NOMO-1 treated with DMSO at 0.1 percent for 48 hours (cell line): ENCODE measurements around the gene INF2.
"Not testable (repeated sequence)": the region's sequence is repeated elsewhere in the genome, so short reads cannot be mapped to it uniquely, and the experiment has no call there.

Experiments
- DNase-seq: peaks from one replicate; lab custom pipeline; 2025; ENCODE audit not compliant: unreplicated experiment; lab: John Stamatoyannopoulos, UW

INF2 gene

DNA sequence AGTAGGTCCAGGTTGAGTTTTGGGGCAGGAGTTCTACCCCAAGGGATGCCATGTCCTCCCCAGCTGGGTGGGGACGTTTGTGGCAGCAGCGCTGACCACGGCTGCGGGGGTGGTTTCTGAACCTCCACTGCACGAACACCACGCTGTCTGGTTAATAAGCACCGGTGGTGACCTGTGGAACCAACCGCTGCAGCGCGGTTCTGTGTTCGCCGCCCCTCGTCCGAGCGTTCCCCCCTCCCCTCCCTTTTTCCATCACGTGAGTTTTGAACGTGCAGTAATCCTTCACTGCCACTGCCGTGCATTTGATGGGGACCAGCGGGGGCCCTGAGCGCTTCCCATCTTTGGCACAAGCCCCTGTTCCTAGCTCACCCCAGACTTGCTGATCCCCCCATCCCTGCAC, 28.2 kb downstream of the INF2 start:
- DNase-seq, result no peak

- DNase-seq, result no peak
Observed at GRCh38 chr14:104718147-104718546, 28.7 kb downstream of the INF2 start.

- no peak for DNase-seq
Observed at GRCh38 chr14:104718871-104719270, 29.5 kb downstream of the INF2 start.

DNA sequence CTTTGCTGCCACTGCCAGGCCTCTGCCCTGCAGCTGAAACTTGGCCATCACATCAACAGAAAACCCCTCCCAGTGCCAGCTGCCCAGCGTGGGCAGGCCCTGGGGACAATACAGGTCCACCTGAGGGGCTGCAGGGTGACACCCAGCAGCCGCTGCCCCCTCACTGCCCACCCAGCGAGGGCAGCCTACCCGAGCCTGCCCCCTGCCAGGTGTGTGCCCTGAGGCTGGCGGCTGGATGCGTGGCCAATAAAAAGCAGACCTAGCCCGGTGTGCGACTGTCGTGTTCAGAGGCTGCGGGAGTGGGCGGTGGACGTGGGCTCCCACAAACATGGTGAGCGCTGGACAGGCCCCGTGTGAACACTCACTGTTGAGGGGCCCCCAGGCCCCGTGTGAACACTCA, 29.9 kb downstream of the INF2 start:
- DNase-seq, result no peak

- no peak for DNase-seq
Observed at GRCh38 chr14:104721505-104722431, 32.4 kb downstream of the INF2 start.

DNA sequence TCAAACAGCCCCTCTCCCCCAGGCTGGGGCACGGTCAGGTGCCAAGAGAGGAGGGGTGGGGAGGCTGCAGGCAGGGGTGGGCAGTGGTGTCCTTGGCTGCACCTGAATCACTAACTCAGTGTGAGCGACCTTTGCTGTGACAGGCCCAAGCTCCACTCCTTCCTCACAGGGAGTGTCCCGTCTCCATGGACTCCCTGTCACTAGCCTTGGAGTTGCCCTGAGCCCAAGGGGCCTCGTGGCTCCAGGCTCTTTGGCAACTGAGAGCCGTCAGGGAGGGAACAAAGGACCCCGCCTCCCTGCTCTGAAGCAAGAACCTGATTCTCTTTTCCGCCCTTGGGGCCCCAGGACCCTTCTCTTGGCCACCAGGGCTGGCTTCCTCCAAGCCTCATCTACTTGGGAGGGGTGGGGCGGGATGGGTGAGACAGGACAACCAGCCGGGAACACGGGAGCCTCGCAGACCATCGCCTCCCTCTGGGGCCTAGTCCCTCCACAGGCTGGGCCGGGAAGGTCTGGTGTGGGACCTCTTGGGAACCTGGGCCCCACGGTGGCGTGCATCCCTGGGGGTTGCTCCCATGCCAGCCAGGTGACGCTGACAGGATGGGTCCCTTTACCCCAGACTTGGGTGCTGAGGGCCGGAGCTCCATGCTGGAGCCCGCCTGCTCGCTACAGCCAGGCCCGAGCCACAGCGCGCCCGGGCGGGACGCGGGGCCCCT, 33.7 kb downstream of the INF2 start:
- peak; percentile 56 for DNase-seq

DNA sequence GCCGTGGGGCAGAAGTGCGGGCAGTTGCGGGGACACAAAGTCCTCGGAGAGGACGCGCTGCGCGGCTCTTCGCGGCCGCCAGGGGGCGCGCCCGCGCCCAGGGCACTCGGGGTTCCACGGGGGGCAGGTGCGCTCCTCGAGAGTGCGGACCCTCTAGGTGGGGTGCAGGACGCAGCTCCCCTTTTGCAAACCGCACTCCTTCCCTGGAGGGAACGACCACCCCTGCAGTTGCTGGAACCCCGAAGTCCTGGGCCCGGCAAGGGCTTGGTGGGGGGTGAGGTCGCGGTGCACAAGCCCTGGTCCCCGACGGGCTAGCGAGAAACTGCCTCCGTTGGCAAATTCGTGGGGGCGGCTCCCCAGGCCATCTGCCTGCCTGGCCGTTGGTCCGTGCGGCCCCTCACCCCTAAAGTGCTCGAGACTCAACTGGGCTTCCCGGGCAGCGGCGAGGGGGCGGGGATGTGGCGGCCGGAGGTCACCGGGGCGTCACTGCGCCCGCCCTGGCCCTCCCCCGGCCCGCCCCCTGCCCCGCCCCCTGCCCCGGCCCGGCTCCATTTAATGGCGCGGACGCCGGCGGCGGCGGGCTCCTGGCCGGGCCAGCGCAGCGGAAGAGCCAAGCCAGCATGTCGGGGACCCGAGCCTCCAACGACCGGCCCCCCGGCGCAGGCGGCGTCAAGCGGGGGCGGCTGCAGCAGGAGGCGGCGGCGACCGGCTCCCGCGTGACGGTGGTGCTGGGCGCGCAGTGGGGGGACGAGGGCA, 34.4 kb downstream of the INF2 start, which contains the start of gene ADSS1:
TSS of gene ADSS1 (plus strand) at position 579 of the 756 bp plus-strand sequence. CDS start at position 621, 42 bp downstream.
- peak; percentile 32 for DNase-seq

DNA sequence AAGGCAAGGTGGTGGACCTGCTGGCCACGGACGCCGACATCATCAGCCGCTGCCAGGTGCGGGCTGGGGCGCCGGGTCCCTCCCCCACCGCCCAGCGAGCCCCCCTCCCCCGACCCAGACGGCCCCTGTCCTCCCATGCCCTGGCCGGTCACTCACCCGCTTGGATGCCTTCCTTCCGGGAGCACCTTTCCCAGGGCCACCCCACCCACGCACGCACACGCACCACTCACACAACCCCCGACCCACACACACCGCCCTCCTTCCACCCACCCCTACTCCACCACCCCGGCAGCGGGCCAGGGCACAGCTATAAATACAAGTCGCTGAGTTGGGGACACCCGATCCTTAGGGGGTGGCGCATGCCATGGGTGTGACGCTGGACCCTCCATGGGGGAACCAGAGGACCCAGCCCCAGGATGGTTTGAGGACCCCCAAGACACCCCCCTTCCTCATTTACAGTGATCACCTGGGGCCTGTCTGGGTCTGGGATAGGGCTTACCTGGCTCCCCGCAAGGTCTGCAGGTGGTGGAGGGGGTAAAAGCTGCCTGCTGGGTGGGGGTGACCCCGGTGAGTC, 35.1 kb downstream of the INF2 start:
- DNase-seq, result no peak

- DNase-seq, result no peak
Observed at GRCh38 chr14:104724981-104725771, 35.8 kb downstream of the INF2 start.

DNA sequence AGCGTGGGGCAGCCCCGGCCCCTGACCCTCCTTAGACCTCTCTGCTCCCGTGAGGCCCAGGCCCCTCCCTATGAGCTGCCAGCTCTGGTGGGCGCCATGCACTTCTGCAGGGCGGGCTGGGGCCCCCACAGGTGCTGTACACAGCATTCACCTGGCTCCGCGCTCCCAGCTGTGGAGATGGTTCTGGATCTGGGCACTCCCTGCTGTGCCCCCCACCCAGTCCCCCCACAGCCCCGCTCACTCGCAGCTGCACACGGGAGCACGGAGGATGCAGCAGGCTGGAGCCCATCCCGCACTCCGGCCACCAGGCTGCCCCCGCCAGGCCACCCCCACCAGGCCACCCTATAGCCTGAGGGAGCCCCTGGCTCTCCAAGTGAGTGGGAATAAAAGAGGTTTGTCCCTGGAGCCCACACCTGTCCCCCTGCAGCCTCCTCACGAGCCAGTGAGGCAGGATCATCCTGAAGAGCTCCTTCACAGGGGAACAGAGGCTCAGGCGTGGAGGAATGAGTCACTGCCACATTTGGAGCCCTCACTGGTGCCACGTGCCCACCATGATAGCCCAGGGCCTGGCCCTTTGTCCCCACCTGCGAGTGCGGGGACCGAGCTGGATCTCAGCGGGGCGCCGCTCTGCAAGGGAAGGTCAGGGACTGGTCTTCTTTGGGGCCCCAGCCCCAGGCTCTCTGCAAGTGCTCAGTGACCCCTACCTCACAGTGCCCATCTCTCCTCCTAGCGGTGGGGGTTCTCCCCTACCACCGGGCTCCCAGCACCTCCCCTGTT, 36.5 kb downstream of the INF2 start:
- no peak for DNase-seq

- DNase-seq, result no peak
Observed at GRCh38 chr14:104726600-104727451, 37.4 kb downstream of the INF2 start.

- DNase-seq, result no peak
Observed at GRCh38 chr14:104728631-104729030, 39.2 kb downstream of the INF2 start.

DNA sequence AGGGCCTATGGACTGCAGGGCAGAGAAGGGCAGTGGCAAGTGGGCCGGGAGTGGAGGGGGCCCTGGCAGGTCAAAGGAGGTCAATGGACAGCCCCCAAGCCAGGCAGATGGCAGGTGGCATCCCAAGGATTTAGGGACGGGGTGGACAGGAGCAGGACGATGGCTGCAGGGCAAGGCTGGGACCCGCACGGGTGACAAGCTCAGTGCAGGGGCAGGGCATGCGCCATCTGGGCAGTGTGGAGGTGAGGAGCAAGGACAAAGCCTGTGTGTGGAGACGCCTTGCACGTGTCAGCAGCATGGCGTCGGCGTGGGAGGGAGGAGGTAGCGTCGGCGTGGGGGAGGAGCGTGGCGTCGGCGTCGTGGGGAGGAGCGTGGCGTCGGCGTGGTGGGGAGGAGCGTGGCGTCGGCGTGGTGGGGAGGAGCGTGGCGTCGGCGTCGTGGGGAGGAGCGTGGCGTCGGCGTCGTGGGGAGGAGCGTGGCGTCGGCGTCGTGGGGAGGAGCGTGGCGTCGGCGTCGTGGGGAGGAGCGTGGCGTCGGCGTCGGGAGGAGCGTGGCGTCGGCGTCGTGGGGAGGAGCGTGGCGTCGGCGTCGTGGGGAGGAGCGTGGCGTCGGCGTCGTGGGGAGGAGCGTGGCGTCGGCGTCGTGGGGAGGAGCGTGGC, 39.9 kb downstream of the INF2 start:
- DNase-seq, result not testable (repeated sequence)

DNA sequence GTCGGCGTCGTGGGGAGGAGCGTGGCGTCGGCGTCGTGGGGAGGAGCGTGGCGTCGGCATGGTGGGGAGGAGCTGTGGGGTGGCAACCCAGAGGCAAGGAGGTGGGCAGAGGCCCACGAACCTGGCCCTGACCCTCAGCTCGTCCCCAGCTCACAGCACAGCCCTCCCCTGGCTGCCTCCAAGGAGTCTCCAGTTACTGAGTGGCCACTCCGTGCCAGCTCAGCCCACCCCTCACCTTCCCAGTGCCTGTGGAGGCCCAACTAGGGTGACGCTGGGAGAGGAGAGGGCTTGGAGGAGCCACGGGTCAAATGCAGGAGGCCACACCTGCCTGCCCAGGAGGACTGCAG, 40.4 kb downstream of the INF2 start:
- no peak for DNase-seq

DNA sequence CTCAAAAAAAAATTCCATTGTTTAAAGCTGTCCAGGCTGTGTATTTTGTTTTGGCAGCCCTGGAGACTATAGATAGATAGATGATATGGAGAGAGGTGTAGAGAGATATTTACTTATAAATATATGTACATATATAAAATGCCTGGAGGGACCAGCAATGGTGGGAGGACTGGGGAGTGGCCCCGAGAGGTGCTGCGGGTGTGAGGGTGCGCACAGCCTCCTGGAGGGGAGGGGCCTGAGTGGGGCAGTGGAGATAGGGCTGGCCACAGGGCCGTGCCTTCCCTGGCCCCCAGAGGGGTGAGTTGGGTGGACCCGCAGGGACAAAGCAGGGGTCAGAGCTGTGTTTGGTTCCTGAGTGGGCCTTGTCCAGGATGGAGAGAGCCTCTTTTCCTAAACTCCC, 41.1 kb downstream of the INF2 start:
- no peak for DNase-seq

DNA sequence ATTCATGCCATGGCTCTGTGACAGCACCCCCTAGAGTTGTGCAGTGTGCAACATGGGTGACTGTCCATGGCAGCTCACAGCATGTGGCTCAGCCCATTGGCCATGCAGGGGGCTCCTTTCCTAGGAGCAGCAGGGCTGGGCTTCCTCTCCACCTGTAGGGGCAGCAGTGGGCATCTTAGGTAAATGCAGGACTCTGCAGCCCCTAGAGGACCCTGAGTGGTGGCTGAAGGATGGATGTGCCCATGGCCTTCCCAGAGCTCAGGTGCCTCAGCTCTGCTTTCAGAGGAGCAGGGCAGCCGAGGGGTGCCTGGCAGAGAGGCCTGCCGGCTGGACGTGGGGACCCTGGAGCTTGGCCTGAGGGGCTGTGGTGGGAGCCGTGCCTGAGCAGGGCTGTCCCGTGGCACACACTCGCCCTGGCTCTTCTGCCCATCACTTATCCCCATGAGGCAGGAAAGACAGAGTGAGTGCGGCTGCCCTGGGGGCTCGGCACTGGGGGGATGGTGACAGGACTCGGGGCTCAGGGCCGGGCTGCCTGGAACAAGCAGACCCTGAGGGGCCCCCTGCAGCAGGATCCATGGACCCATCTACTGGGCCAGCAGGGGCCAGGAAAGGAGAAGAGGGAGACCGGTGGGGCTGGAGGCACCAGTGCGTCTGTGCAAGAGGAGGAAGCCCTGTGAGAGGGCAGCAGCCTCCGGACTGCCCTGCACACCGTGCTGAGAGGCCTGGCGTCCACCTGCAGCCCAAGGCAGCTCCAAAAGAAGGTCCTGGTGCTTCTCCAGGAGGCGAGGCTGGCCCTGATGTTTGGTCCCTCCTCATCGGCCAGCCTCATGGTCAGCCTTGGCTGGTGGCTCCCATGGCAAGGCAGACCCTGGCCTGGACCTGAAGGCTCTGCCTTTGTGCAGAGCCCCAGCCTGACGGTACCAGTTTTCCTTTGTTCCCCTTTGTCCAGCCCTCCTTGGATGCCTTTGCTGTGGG, 42.2 kb downstream of the INF2 start:
- no peak for DNase-seq

DNA sequence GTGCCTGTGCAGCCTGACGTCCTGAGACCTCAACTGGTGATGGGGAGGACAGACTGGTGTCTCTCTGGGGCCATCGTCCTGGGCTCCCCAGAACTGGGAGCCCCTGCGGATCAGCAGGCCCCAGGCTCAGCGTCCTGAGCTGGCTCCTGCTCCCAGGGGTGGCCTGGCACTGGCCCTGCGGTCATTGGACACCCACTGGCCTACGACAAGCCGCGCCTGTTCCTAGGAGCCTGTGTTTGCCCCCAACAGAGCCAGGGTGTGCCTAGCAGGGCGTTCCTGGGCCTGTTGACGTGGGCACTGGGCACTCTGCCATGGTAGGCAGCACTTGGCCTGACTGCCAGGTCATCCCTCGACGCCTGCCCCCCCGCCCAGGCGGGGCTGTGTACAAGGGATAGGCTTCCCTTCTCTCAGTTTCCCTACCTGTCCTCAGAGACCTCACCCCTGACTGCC, 43.0 kb downstream of the INF2 start:
- no peak for DNase-seq
